Transverse colon (tissue), 4 donors: ENCODE measurements around the gene GMNC. TPM values are rescaled to one million over a fixed set of nuclear protein-coding genes. Genes with fewer than 3 reads are reported as not detected.

Experiments
- DNase-seq: peaks from one replicate; pipeline ENCODE4 v3.0.0-alpha.2; 2019
- H3K27ac ChIP-seq, 4 donors: fragments of 200-600 bp; sonication (generic); 2 replicates each; pipeline ENCODE4 v1.5.1; 2016 to 2018; ENCODE audit warnings: inconsistent platforms in 4 of 4
- H3K27me3 ChIP-seq: fragments of 200-600 bp; sonication (generic); 2 replicates; pipeline ENCODE4 v1.5.1; 2017; ENCODE audit warnings: inconsistent platforms
- H3K36me3 ChIP-seq, 4 donors: fragments of 200-600 bp; sonication (generic); 2 replicates each; pipeline ENCODE4 v1.5.1; 2017 to 2019; ENCODE audit warnings: inconsistent platforms in 4 of 4
- H3K4me1 ChIP-seq, 4 donors: fragments of 200-600 bp; sonication (generic); 2 replicates each; pipeline ENCODE4 v1.5.1; 2017 to 2020; ENCODE audit warnings: inconsistent platforms in 4 of 4
- H3K4me3 ChIP-seq, 4 donors: fragments of 200-600 bp; sonication (generic); 1 replicate in 1 of 4; 2 replicates in 3 of 4; pipeline versions ENCODE4 v1.5.1 to v1.6.1; 2017 to 2019; ENCODE audit warnings: inconsistent platforms in 4 of 4
- H3K9me3 ChIP-seq, 2 donors: fragments of 200-600 bp; sonication (generic); 2 replicates each; pipeline ENCODE4 v1.5.1; 2017 to 2019; ENCODE audit warnings: inconsistent platforms in 2 of 2
- EP300 ChIP-seq: sonication (generic); formaldehyde crosslinking; IDR thresholded peaks from one replicate; pipeline ENCODE4 v1.6.1; 2017; ENCODE audit warnings: antibody characterized with exemption, low read depth
- POLR2A ChIP-seq: fragments of 450-650 bp; IDR thresholded peaks from one replicate; pipeline ENCODE4 v1.6.1; 2016; ENCODE audit warnings: antibody characterized with exemption, mild to moderate bottlenecking, moderate library complexity
- POLR2AphosphoS5 ChIP-seq, 3 donors: sonication (generic); formaldehyde crosslinking; IDR thresholded peaks; one replicate each; pipeline ENCODE4 v1.6.1; 2016; ENCODE audit warnings: antibody characterized with exemption in 3 of 3
- WGBS, 2 donors: methylation state at CpG; one replicate each; pipeline ENCODE4 v1.1.5; 2018; ENCODE audit warnings: low coverage in 1 of 2; 5-methylcytosine and 5-hydroxymethylcytosine counted together
- in situ Hi-C, 4 donors: fragments of 200-750 bp; cut with MboI; loops; one replicate each; pipeline versions ENCODE4 v1.15.0 to v1.15.1; 2017; ENCODE audit warnings: low sequenced_read_pairs in 3 of 4, low pct_ligation_motif_present in 1 of 4, low pct_unique_long_range_greater_than_20kb in 1 of 4
- intact Hi-C: fragments of 100-400 bp; cut with DNase I; formaldehyde crosslinking; loops from one replicate; pipeline ENCODE4 v1.15.1; 2023; ENCODE audit warnings: low total_unique reads
- total RNA-seq, 4 donors: library from RNA; depleted of rRNA; stranded (reverse); fragments of >200 nt; gene quantifications; one replicate each; pipeline ENCODE4 v1.1.0, GENCODE V29; 2016
- TF ChIP-seq, protein P1 (sequence below), 5 experiments: fragments of 200-600 bp in 3 of 5; fragments of 450-650 bp in 2 of 5; sonication (generic) in 3 of 5; IDR thresholded peaks; 1 replicate in 2 of 5; 2 replicates in 3 of 5; pipeline ENCODE4 v1.5.1; 2016 to 2017; ENCODE audit warnings: antibody characterized with exemption in 5 of 5, inconsistent platforms in 3 of 5, mild to moderate bottlenecking in 2 of 5, moderate library complexity in 1 of 5

The GMNC gene
- total RNA-seq, 4 donors from 2014 or later = not detected

DNA sequence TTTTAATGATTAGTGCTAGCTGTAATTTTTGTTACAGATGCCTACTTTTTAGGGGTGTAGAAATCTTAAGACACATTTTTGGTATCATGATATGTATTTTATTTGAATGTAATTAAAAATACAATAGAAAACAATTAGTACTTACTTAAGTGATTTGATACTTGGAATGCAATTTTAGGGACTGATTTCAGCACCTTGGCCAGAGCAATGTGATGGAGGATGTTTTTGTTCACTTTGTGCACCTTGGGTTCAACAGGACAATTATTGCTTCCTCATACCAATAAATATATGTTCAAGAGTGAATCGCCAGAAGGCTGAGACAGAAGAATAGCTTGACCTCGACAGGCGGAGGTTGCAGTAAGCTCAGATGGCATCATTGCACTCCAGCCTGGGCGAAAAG lies 22.3 kb downstream of the GMNC start:
- intact Hi-C loops = no loop called here
- in situ Hi-C loops = no loop called here
- no peak overlapping the region for H3K27ac ChIP-seq
- H3K4me1 ChIP-seq = no peaks in the 10 kb centered on the region
- no peaks in the 10 kb centered on the region for H3K27me3 ChIP-seq
- WGBS, 2 donors = 54% methylated on average over 4 of the region's 4 CpGs; no CpG with 5 or more reads in 1 of the 2 donors
- no peaks in the 10 kb centered on the region for H3K9me3 ChIP-seq
- no peak for DNase-seq
- no peaks in the 10 kb centered on the region for H3K36me3 ChIP-seq
- TF ChIP-seq POLR2AphosphoS5 (IDR thresholded peaks at IDR 0.05) (no peak), POLR2A (no peak), EP300 (no peak)
- TF ChIP-seq, protein P1, sequence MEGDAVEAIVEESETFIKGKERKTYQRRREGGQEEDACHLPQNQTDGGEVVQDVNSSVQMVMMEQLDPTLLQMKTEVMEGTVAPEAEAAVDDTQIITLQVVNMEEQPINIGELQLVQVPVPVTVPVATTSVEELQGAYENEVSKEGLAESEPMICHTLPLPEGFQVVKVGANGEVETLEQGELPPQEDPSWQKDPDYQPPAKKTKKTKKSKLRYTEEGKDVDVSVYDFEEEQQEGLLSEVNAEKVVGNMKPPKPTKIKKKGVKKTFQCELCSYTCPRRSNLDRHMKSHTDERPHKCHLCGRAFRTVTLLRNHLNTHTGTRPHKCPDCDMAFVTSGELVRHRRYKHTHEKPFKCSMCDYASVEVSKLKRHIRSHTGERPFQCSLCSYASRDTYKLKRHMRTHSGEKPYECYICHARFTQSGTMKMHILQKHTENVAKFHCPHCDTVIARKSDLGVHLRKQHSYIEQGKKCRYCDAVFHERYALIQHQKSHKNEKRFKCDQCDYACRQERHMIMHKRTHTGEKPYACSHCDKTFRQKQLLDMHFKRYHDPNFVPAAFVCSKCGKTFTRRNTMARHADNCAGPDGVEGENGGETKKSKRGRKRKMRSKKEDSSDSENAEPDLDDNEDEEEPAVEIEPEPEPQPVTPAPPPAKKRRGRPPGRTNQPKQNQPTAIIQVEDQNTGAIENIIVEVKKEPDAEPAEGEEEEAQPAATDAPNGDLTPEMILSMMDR (IDR thresholded peaks at IDR 0.05) = no peak
- H3K4me3 ChIP-seq = no peak overlapping the region

DNA sequence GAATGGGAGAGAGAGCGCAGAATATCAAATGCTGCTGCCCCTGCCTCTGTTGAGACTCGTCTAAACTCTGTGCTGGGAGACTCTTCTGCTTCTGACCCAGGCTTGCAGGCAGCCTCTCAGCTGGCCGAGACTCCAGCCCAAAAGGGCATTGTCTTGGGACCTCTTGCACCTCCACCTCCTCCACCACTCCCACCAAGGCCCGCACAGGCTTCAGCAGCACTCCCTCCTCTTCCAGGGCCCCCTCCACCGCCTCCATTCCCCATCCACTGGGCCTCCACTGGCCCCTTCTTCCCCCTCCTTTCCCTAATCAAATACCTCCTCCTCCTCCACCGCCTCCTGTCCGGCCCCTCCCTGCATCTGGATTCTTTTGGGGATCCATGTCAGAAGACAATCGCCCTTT lies 31.3 kb downstream of the GMNC start:
- 75 to 81% methylated on average over 6 to 8 of the region's 8 CpGs for WGBS, 2 donors
- H3K36me3 ChIP-seq = no peaks in the 10 kb centered on the region
- no peak for DNase-seq
- in situ Hi-C loops = no loop called here
- no peaks in the 10 kb centered on the region for H3K4me1 ChIP-seq
- H3K9me3 ChIP-seq = no peaks in the 10 kb centered on the region
- no peaks in the 10 kb centered on the region for H3K27me3 ChIP-seq
- intact Hi-C loops = no loop called here
- TF ChIP-seq EP300 = no peak
- TF ChIP-seq, protein P1 (IDR thresholded peaks at IDR 0.05) = no peak
- TF ChIP-seq POLR2AphosphoS5 (IDR thresholded peaks at IDR 0.05) = no peak
- TF ChIP-seq POLR2A = no peak
- no peak overlapping the region for H3K4me3 ChIP-seq
- H3K27ac ChIP-seq = no peak overlapping the region

DNA sequence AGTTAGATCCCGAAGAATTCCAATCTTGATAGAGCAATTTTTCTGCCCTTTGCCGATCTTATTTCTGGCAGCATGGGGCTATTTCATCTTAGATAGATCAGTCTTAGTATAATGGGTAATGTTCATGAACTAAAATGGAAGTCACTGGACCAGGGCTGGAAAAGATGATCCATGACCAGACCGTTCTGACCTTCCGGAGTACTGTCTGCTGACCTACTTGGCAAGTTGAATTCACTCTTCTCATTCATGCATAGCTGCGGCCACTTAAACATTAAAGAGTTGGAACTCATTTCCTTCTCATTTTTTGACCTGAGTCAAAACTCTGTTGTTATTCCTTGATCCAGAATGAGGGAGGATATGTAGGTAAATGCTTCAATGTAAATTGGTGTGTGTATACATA lies 32.5 kb downstream of the GMNC start:
- TF ChIP-seq EP300 (no peak), POLR2A (no peak), POLR2AphosphoS5 (IDR thresholded peaks at IDR 0.05) (no peak)
- TF ChIP-seq, protein P1 (IDR thresholded peaks at IDR 0.05) = no peak
- Histone ChIP-seq H3K4me1 (no peaks in the 10 kb centered on the region), H3K4me3 (no peak overlapping the region), H3K36me3 (no peaks in the 10 kb centered on the region), H3K27me3 (no peaks in the 10 kb centered on the region), H3K9me3 (no peaks in the 10 kb centered on the region), H3K27ac (no peak overlapping the region)
- WGBS, 2 donors = 88 to 100% methylated on average over 5 of the region's 5 CpGs
- in situ Hi-C loops (no loop called here), intact Hi-C loops (no loop called here)
- no peak for DNase-seq

DNA sequence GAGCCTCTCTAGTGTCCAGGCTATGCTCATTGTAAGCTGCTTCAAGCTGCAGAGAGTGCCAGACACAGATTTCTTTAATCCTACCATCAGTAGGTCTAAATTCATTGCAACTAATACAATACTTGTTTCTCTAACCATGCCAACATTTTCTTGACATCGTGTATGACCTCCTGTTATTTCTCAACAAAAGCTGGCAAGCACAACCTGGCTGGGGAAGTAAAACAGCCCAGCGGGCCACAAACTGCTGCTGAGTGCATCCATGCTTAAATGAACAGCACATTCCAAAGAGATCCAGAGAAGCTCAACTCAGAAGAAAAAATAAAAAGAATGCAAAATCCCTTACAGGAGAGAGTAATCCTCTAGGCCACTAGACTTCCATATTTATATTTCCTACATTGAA lies 36.5 kb downstream of the GMNC start:
- DNase-seq = no peak
- Histone ChIP-seq H3K27ac (no peak overlapping the region), H3K4me1 (no peaks in the 10 kb centered on the region), H3K27me3 (no peaks in the 10 kb centered on the region), H3K36me3 (no peaks in the 10 kb centered on the region), H3K4me3 (no peak overlapping the region), H3K9me3 (no peaks in the 10 kb centered on the region)
- intact Hi-C loops = no loop called here
- in situ Hi-C loops = no loop called here
- no peak for TF ChIP-seq EP300
- TF ChIP-seq, protein P1 (IDR thresholded peaks at IDR 0.05) = no peak
- TF ChIP-seq POLR2AphosphoS5 (IDR thresholded peaks at IDR 0.05) = no peak
- no peak for TF ChIP-seq POLR2A
- WGBS, 2 donors = 77% methylated on average over 2 of the region's 2 CpGs; no CpG with 5 or more reads in 1 of the 2 donors
